Esophagus squamous epithelium (tissue), 5 donors: Measurements from ENCODE around the gene AIPL1. TPM values are rescaled to one million over a fixed set of nuclear protein-coding genes. Genes with fewer than 3 reads are reported as not detected.

ENCODE experiments used
- DNase-seq: peaks from one replicate; lab custom pipeline; 2025; lab: John Stamatoyannopoulos, UW
- H3K27ac ChIP-seq, 4 donors: fragments of 200-600 bp; sonication (generic); one replicate each; pipeline ENCODE4 v1.5.1; 2016 to 2019; ENCODE audit warnings: mild to moderate bottlenecking in 1 of 4
- H3K27me3 ChIP-seq, 4 donors: fragments of 200-600 bp; sonication (generic); 1 replicate in 3 of 4; 2 replicates in 1 of 4; pipeline versions ENCODE4 v1.5.1 to v1.6.0; 2017 to 2021; ENCODE audit warnings: antibody characterized with exemption in 1 of 4
- H3K36me3 ChIP-seq, 3 donors: fragments of 200-600 bp; sonication (generic); one replicate each; pipeline ENCODE4 v1.5.1; 2016 to 2019
- H3K4me1 ChIP-seq, 3 donors: fragments of 200-600 bp; sonication (generic); one replicate each; pipeline ENCODE4 v1.5.1; 2017 to 2019
- H3K4me3 ChIP-seq, 4 donors: fragments of 200-600 bp; sonication (generic); 1 replicate in 3 of 4; 2 replicates in 1 of 4; pipeline ENCODE4 v1.5.1; 2016 to 2019; ENCODE audit warnings: mild to moderate bottlenecking in 2 of 4, moderate library complexity in 1 of 4
- H3K9me3 ChIP-seq, 3 donors: fragments of 200-600 bp; sonication (generic); one replicate each; pipeline ENCODE4 v1.5.1; 2016 to 2019
- CTCF ChIP-seq, 6 experiments: fragments of 450-650 bp in 4 of 6; fragments of 200-600 bp in 2 of 6; sonication (generic) in 2 of 6; IDR thresholded peaks; one replicate each; pipeline ENCODE4 v1.5.1; 2016 to 2019; ENCODE audit warnings: antibody characterized with exemption in 6 of 6, mild to moderate bottlenecking in 4 of 6, moderate library complexity in 4 of 6
- POLR2A ChIP-seq, 4 donors: fragments of 450-650 bp; IDR thresholded peaks; one replicate each; pipeline ENCODE4 v1.6.1; 2017; ENCODE audit warnings: antibody characterized with exemption in 4 of 4, mild to moderate bottlenecking in 4 of 4, moderate library complexity in 3 of 4
- WGBS, 2 donors: methylation state at CpG; one replicate each; pipeline ENCODE4 v1.1.5; 2018; 5-methylcytosine and 5-hydroxymethylcytosine counted together
- intact Hi-C: fragments of 100-400 bp; cut with DNase I; formaldehyde crosslinking; loops from one replicate; pipeline ENCODE4 v1.15.0; 2022
- total RNA-seq, 4 donors: library from RNA; depleted of rRNA; stranded (reverse); fragments of >200 nt; gene quantifications; one replicate each; pipeline ENCODE4 v1.1.0, GENCODE V29; 2016
- donor health status: DM: yes; HTN: yes; CAD: no.

AIPL1 gene
- total RNA-seq, 4 donors from 2014 or later, result not detected

- 20 to 43% methylated on average over 4 of the region's 4 CpGs for WGBS, 2 donors
- H3K27ac ChIP-seq, result peak overlapping the region; percentile 18 to 82 (median 73)
- peaks cover 0 to 65% (median 0%) of the 10 kb centered on the region in 3 donors for H3K36me3 ChIP-seq
- no peaks in the 10 kb centered on the region for H3K27me3 ChIP-seq
- intact Hi-C loops, result no loop called here
- no peak for DNase-seq
- no peaks in the 10 kb centered on the region for H3K9me3 ChIP-seq
- no peak for TF ChIP-seq POLR2A (IDR thresholded peaks at IDR 0.05)
- peaks cover 18 to 74% (median 31%) of the 10 kb centered on the region in 3 donors for H3K4me1 ChIP-seq
- no peak overlapping the region for H3K4me3 ChIP-seq
Measured at GRCh38 chr17:6475411-6475810, 40.5 kb upstream of the AIPL1 start.

GRCh38 chr17:6474906-6475305 is 40.0 kb upstream of the AIPL1 start:
- 40 to 49% methylated on average over 2 to 6 of the region's 7 CpGs for WGBS, 2 donors
- Histone ChIP-seq H3K9me3 (no peaks in the 10 kb centered on the region), H3K27me3 (no peaks in the 10 kb centered on the region), H3K4me1 (peaks cover 18 to 74% (median 31%) of the 10 kb centered on the region in 3 donors), H3K36me3 (peaks cover 0 to 65% (median 0%) of the 10 kb centered on the region in 3 donors), H3K27ac (peak overlapping the region; percentile 18 to 82 (median 73)), H3K4me3 (no peak overlapping the region)
- no peak for DNase-seq
- intact Hi-C loops, result no loop called here
- TF ChIP-seq CTCF (IDR thresholded peaks at IDR 0.05), result no peak
- no peak for TF ChIP-seq POLR2A (IDR thresholded peaks at IDR 0.05)

- Histone ChIP-seq H3K9me3 (no peaks in the 10 kb centered on the region), H3K27ac (peak overlapping the region in 3 of 4 donors; percentile 14 to 82 (median 78)), H3K36me3 (peaks cover 0 to 65% (median 0%) of the 10 kb centered on the region in 3 donors), H3K4me3 (no peak overlapping the region), H3K4me1 (peaks cover 18 to 70% (median 31%) of the 10 kb centered on the region in 3 donors), H3K27me3 (no peaks in the 10 kb centered on the region)
- intact Hi-C loops, result no loop called here
- no peak for DNase-seq
- WGBS, 2 donors, result 61 to 72% methylated on average over 6 to 12 of the region's 22 CpGs
- no peak for TF ChIP-seq CTCF (IDR thresholded peaks at IDR 0.05)
- TF ChIP-seq POLR2A (IDR thresholded peaks at IDR 0.05), result no peak
Measured at GRCh38 chr17:6474376-6474775, 39.5 kb upstream of the AIPL1 start.

- H3K27ac ChIP-seq, result no peak overlapping the region
Measured at GRCh38 chr17:6473128-6473767, 38.3 kb upstream of the AIPL1 start.

GRCh38 chr17:6472517-6472916 is 37.6 kb upstream of the AIPL1 start:
- H3K27me3 ChIP-seq, result no peaks in the 10 kb centered on the region
- intact Hi-C loops, result no loop called here
- H3K4me1 ChIP-seq, result peaks cover 18 to 58% (median 31%) of the 10 kb centered on the region in 3 donors
- H3K9me3 ChIP-seq, result no peaks in the 10 kb centered on the region
- no peak for DNase-seq
- no peak overlapping the region for H3K27ac ChIP-seq
- no peak overlapping the region for H3K4me3 ChIP-seq
- WGBS, 2 donors, result 50 to 100% methylated on average over 1 to 2 of the region's 10 CpGs
- peaks cover 0 to 71% (median 0%) of the 10 kb centered on the region in 3 donors for H3K36me3 ChIP-seq
- no peak for TF ChIP-seq POLR2A (IDR thresholded peaks at IDR 0.05)
- no peak for TF ChIP-seq CTCF (IDR thresholded peaks at IDR 0.05)

More at GRCh38 chr17:6473128-6473767, 38.3 kb upstream of the AIPL1 start:
- Histone ChIP-seq H3K4me3 (no peak overlapping the region), H3K27me3 (no peaks in the 10 kb centered on the region), H3K36me3 (peaks cover 0 to 71% (median 0%) of the 10 kb centered on the region in 3 donors), H3K4me1 (peaks cover 18 to 64% (median 31%) of the 10 kb centered on the region in 3 donors), H3K9me3 (no peaks in the 10 kb centered on the region)
- no peak for DNase-seq
- intact Hi-C loops, result no loop called here
- TF ChIP-seq POLR2A (IDR thresholded peaks at IDR 0.05), result no peak
- TF ChIP-seq CTCF (IDR thresholded peaks at IDR 0.05), result peak; percentile 91 to 98 (median 92)
- WGBS, 2 donors, result 34 to 41% methylated on average over 9 to 13 of the region's 14 CpGs
